Liver (tissue), 3 donors: ENCODE results near the gene ATXN1.

Experiments used
- FOXA1 ChIP-seq: IDR thresholded peaks from 2 replicates; pipeline ENCODE4 v1.6.1; 2016; ENCODE audit warnings: antibody characterized with exemption
- GABPA ChIP-seq, 2 donors: IDR thresholded peaks in 1 of 2; conservative IDR thresholded peaks in 1 of 2; 2 replicates each; pipeline ENCODE4 v1.6.1; 2016; ENCODE audit warnings: antibody characterized with exemption in 2 of 2, mild to moderate bottlenecking in 1 of 2, moderate library complexity in 1 of 2
- HNF4A ChIP-seq, 2 donors: conservative IDR thresholded peaks; 2 replicates each; pipeline ENCODE4 v1.6.1; 2016; ENCODE audit warnings: antibody characterized with exemption in 2 of 2, mild to moderate bottlenecking in 2 of 2
- RAD21 ChIP-seq, 2 donors: IDR thresholded peaks; 2 replicates each; pipeline ENCODE4 v1.6.1; 2016; ENCODE audit warnings: antibody characterized with exemption in 2 of 2, mild to moderate bottlenecking in 2 of 2
- TAF1 ChIP-seq: conservative IDR thresholded peaks from 2 replicates; pipeline ENCODE4 v1.6.1; 2016; ENCODE audit warnings: antibody characterized with exemption, mild to moderate bottlenecking
- TF ChIP-seq, protein P1 (sequence below): fragments of 150-350 bp; IDR thresholded peaks from 2 replicates; pipeline ENCODE4 v1.5.1; 2017; ENCODE audit warnings: improper control_type of control experiment, low read depth, low read length; ENCODE audit not compliant: missing input control
- donor health status: healthy.
- donor health status: healthy.

DNA sequence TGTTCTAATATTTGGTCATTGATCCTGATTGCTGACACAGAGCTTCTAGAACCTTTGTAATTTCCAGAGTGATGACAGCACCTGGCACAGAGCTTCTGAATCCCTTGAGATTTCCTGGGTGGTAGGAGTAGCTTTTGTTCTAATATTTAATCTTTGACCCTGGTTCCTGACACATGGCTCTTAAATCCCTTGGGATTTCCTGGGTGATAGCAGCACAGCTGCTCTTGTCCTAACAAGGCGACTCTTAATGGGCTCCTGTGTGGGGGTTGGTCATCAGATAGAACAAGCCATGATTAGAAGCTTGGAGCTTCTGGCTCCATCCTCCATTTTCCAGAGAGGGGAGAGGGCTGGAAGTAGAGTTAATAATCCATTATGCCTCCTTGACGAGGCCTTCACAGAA is 504.5 kb downstream of the ATXN1 start:
- TF ChIP-seq FOXA1: no peak
- TF ChIP-seq, protein P1, sequence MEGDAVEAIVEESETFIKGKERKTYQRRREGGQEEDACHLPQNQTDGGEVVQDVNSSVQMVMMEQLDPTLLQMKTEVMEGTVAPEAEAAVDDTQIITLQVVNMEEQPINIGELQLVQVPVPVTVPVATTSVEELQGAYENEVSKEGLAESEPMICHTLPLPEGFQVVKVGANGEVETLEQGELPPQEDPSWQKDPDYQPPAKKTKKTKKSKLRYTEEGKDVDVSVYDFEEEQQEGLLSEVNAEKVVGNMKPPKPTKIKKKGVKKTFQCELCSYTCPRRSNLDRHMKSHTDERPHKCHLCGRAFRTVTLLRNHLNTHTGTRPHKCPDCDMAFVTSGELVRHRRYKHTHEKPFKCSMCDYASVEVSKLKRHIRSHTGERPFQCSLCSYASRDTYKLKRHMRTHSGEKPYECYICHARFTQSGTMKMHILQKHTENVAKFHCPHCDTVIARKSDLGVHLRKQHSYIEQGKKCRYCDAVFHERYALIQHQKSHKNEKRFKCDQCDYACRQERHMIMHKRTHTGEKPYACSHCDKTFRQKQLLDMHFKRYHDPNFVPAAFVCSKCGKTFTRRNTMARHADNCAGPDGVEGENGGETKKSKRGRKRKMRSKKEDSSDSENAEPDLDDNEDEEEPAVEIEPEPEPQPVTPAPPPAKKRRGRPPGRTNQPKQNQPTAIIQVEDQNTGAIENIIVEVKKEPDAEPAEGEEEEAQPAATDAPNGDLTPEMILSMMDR: no peak
- TF ChIP-seq GABPA (IDR thresholded peaks at IDR 0.05 in 1 of 2, conservative IDR thresholded peaks at IDR 0.05 in 1 of 2): no peak
- no peak for TF ChIP-seq TAF1
- no peak for TF ChIP-seq RAD21 (IDR thresholded peaks at IDR 0.05)
- TF ChIP-seq HNF4A (conservative IDR thresholded peaks at IDR 0.05): no peak
